ENCODE measurements around the gene OSMR.

Gene OSMR

DNA sequence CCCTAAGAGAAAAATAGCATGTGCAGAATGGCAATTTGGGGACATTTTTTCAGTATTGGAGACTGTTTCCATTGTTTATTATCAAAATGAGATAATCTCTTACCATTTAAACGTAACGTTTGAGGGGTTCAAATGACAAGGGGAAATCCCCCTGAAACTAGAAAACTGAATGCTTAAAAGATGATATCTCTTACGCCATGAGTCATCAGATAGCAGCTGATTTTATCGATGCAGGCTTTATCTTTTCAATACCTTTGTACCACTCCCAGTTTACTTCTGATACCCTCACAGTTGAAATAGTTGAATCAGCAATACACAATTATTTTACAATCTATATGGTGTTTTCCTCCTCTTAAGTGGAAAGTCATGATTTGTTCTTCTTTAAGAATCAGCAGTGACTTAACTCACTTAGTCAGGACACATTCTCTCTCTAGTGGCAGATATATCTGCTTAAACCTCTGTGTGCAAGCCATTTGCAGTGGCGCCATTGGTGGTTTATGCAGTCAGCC, 29.2 kb downstream of the OSMR start:
- DNase-seq = no peak

DNA sequence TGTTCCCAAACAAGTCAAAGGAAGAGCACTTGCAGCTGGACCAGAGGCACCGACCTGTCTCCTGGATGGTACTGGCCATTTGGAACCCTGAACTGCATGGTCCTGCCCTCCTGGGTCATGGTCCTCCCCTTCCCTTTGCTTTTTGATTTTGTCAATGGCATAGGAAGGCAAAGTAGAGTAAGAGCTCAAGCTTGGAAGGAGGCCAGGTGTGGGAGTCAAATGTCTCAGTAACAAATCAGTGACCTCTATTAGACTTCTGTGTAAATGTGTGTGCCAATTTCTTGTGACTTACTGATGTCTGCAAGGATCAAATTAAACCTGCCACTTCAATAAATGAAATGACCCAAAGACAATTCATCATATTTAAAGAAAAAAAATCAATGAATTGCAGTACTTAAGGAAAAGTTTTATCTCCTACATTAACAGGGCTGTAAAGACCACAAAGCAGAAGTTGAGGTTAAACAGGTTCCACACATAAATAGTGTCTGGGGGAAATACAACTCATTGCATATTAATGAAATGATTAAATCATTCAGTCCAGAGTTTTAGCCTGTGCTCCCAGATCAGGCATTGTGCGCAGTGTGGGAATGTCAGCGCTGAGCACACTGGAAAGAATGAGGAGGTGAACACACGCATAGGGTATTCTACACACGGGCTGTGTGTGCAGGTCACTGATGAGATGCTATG, 32.7 kb downstream of the OSMR start:
- DNase-seq = no peak

GRCh38 chr5:38879078-38879460, 33.3 kb downstream of the OSMR start:
- DNase-seq = no peak

DNA sequence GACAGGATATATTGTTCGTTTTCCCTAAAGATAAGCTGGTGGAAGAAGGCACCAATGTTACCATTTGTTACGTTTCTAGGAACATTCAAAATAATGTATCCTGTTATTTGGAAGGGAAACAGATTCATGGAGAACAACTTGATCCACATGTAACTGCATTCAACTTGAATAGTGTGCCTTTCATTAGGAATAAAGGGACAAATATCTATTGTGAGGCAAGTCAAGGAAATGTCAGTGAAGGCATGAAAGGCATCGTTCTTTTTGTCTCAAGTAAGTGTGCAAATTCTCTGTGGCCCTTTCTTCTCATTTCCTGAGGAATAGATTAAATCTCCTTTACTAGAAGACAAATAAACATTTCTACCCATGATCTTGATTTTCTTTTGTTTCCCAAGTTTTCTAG, 38.0 kb downstream of the OSMR start:
- no peak for DNase-seq

GRCh38 chr5:38885208-38885607, 39.4 kb downstream of the OSMR start:
- DNase-seq = no peak

DNA sequence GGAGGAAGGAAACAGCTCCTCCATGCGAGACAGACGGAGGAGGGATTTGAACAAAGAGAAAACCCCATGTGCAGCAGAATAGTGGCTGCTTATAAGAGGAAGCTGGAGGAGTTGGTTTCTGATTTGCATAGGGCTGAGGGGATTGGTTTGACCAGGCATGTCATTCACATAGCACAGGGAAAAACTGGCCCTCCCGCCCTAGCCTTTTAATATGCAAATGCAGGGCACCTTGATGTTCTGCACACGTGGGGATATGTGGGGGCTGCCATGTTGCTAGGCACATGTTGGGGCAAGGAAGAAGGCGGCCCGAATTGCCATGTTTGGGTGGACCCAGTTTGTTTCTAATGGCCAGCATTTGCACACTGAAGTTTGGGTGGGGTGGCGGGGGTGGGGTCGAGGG, 42.2 kb downstream of the OSMR start:
- DNase-seq = no peak

GRCh38 chr5:38889424-38889823, 43.6 kb downstream of the OSMR start:
- DNase-seq = no peak

DNA sequence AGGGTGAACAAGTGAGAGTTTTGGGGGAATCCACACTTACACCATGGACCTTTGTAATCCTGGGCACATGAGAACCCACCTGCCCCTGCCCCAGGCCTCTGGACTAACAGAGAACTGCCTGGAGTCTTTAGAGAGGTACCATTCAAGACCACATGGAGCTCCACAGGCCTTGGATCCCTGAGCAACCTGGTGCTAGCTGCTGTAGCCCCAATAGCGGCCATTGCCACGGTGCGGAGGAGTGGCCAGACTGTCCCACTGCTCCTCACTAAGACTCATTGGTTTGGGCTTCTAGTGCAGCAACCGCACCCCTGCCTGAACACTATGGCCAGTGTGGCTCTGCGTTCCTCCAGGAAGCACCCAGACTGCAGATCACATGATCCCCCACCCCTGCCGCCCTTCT, 45.8 kb downstream of the OSMR start:
- no peak for DNase-seq

- DNase-seq = no peak
Measured at GRCh38 chr5:38892363-38892762, 46.6 kb downstream of the OSMR start.

DNA sequence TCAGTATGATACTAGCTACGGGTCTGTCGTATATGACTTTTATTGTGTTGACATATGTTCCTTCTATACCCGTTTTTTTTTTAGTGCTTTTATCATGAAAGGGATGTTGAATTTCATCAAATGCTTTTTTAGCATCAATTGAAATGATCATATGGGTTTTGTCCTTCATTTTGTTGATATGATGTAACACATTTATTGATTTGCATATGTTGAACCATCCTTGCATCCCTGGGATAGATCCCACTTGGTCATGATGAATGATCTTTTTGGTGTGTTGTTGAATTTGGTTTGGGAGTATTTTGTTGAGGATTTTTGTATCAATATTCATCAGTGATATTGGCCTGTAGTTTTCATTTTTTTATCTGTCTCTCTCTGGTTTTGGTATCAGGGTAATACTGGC, 50.9 kb downstream of the OSMR start:
- DNase-seq = no peak

DNA sequence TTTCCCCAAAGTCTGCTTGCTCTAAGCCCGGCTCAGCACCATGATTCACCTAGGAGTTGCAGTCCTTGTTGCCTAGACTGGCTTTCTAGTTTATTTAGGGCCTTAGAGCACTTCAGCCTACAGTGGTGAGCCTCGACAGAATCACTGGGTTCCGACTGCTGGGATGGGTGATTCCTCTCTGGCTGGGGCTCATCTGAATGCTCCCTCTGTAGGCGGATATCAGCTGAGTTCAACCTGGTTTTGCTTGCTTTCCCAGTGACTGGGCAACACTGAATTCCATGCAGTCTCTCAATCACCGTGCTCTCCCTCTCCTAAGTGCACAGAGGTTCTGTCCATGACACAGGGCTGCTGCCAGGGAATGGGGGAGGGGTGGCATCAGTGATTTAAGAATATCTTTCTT, 54.1 kb downstream of the OSMR start:
- no peak for DNase-seq

DNA sequence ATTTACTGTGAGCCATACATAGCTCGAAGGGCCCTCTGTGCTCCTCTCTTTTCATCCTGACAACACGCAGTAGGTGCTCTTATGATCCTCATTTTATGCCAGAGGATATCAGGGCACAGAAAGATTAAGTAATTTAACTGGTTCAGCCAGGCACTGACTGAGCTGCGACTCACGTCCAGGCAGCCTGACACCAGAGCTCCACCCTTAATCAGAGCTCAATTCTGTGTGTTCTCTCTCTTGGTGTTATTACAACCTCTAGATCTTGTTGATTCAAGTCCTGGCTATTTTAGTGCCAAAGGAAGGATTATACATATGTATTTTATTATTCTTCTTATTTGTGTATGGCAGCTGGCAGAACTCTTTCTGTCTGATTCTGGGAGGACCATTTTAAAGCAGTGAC, 59.7 kb downstream of the OSMR start:
- no peak for DNase-seq

- DNase-seq = no peak
Measured at GRCh38 chr5:38906503-38906902, 60.7 kb downstream of the OSMR start.

DNA sequence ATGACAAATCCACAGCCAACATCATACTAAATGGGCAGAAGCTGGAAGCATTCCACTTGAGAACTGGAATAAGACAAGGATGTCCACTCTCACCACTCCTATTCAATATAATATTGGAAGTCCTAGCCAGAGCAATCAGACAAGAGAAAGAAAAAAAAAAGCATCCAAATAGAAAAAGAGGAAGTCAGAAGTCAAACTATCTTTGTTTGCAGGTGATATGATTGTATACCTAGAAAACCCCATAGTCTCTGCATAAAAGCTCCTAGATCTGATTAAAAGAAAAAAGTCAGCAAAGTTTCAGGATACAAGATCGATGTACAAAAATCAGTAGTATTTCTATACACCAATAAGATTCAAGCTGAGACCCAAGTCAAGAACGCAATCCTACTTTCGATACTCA, 66.1 kb downstream of the OSMR start:
- DNase-seq = no peak

- no peak for DNase-seq
Measured at GRCh38 chr5:38913714-38914113, 67.9 kb downstream of the OSMR start.

GRCh38 chr5:38916802-38917201, 71.0 kb downstream of the OSMR start:
- no peak for DNase-seq

GRCh38 chr5:38921174-38921573, 75.4 kb downstream of the OSMR start:
- DNase-seq = no peak

DNA sequence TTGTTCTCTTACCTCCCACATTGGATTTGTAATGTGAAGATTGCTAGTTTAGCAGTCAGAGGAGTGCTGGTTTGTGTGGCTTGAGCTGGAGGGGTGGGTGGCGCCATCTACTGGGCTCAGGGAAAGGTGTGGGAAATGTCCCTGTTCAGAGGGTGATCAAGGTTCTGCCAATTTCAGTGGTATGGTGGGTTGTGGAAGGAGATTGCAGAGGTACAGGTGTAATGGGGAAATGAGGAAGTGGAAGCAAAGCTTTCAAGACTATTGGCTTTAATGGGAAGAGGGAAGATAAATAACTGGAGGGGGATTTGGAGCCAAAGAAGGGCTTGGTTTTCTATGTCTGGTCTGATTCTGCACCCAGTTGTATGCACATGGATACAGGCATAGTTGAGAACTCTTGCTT, 76.4 kb downstream of the OSMR start:
- DNase-seq = no peak

- no peak for DNase-seq
Measured at GRCh38 chr5:38923661-38924451, 78.0 kb downstream of the OSMR start.

DNA sequence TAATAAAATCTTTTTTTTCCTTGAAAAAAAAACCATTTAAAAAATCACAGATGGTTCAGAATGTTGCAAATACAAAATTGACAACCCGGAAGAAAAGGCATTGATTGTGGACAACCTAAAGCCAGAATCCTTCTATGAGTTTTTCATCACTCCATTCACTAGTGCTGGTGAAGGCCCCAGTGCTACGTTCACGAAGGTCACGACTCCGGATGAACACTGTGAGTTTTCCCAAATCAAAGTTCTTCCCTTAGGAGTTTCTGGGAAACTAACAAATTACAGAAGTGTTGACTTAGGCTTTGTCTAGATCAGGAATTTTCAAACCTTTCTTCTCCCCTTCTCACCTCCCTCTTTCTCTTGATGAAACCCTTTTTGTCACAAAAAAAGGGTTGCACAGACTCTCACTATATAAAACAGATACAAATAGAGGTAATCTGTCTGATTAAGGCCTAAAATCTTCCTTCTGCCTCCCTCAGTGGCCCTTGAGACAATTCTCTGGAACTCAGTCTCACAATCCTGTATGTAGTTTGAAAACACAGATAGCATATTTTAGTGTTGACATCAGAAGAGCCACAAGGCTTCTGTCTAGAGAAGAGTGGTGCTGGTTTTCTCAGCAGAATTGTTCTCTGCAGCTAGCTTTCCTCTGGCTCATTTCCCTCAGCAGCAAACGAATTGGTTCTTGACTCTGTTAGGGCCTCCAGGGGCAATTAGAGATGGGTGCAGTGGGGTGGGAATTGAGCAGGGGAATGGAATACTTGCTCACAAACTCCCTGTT, 79.5 kb downstream of the OSMR start:
- DNase-seq = no peak

- no peak for DNase-seq
Measured at GRCh38 chr5:38926121-38926520, 80.3 kb downstream of the OSMR start.

DNA sequence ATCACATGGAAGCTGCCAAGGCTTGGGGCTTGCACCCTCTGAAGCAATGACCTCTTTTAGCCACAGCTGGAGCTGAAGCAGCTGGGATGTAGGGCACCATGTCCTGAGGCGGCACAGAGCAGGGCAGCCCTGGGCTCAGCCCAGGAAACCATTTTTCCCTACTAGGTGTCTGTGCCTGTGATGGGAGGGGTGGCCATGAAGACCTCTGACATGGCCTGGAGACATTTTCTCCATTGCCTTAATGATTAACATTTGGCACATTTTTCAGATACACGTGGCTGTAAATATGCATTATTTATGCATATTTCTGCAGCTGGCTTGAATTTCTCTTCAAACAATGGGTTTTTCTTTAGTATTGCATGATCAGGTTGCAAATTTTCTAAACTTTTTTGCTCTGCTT, 81.7 kb downstream of the OSMR start:
- no peak for DNase-seq

DNA sequence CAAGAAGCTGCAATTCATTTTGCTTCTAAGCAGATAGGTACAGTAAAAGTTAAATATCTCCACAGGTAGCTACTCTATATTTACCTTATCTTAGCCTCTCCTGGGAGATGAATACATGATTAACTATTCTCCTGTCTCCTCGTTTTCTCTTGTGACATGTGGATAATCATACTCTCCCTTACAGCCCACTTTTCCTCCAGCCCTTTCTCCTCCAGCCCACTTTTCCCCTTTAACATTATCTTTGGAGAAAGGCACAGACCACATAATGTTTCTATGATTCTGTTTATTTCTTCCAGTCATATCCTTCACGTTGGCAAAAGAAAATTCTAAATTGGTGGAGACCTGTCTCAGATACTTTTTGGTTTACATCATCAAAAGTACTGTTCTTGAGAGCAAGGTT, 84.0 kb downstream of the OSMR start:
- no peak for DNase-seq

GRCh38 chr5:38931731-38932130, 85.9 kb downstream of the OSMR start:
- DNase-seq = no peak
